GM19238 (cell line): ENCODE data around the gene NUTM2E.
"Not testable (repeated sequence)": the region's sequence is repeated elsewhere in the genome, so short reads cannot be mapped to it uniquely, and the experiment has no call there.

ENCODE experiments used
- DNase-seq: peaks from one replicate; pipeline ENCODE4 v3.0.0; 2011; ENCODE audit warnings: low spot score; ENCODE audit not compliant: insufficient read length

NUTM2E gene, protein sequence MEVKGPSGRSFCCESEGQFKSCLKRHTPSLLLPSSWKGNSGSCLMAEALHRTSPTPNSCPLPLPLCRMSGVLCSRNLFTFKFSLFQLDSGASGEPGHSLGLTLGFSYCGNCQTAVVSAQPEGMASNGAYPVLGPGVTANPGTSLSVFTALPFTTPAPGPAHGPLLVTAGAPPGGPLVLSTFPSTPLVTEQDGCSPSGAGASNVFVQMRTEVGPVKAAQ (N-terminal part only)

DNA sequence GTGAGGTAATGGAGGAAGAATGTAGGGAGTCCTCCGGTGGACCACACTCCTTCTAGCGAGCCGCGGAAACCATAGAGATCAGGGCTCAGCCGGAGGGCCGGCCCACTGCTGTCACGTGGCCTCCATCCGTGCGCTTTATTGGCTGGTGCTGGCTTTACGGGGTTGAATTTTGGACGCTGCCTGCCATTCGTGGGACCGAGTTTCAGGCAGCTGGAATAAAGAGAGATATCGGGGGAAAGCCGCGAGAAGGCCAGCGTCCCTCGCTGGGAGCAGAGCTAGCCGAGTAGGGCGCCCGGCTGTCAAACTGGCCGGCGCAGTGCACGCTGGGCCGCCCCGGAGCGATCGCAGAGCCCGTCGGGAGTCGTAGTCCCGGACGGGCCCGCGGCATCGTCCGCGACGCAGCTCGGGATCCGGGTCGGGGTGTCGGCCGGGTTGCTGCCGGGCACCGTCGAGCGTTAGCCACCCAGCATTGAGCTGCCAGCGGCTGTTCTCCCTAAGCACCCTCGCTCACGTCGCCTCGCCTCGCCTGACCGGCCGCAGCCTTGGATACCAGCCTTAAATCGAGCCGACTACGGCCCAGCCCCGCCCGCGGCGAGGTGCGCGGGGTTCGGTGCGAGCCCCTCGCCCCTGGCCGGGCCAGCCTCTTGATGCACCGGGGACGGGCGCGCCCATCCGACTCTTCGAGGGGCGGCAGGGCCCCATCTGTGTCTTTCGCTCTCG is at the start of gene NUTM2E:
Gene NUTM2E, plus strand, starts transcription at position 244 of the 720 bp plus-strand sequence. CDS start 15,002 bp downstream, outside the sequence.
- peak; percentile 20 for DNase-seq

DNA sequence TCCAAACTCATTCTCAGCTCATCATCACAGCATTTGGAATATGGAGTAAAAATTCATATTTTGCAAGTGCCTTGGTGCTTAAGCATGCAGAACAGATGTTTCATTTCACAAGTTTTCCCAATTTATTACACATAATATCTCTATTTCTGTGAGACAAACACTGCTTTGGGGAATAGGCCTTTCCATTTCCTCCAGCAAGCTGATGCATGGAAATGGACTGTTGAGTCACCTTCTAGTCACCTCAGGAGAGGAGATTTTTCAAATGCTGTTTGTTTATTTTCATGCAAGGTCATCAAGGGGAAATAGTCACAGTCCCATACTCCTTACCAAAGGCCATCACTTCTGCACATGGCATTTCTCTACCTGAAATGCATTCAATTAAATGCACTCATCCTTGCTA is 48.5 kb upstream of the NUTM2E start:
- not testable (repeated sequence) for DNase-seq

DNA sequence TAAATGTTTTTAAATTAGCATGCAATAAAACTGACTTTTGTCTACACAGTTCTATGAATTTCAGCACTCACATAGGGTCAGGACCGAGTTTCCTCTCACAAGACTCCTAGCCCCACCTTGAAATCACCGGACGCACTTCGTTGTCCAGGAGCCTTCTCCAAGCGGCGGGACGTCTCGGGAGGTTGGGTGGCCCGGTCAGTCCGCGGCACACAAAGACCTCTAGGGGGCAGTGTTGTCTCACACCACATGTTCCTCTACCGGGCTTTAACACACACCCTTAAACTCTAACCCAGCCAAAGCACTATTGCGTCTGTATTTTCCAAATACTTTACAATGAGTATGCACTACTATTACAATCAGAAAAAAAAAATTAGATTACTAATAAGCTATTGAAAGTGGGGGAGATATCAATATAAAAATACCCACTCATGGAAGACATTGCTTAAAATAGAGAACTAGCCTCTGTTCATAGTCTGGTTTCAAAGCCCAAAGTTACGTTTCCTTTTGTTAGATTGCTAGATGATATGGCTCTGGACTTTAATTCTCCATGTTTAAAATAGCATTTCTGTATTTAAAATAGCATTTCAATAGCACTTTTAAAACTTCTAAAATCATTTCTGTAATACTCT is 47.1 kb upstream of the NUTM2E start:
- peak; percentile 17 for DNase-seq

DNA sequence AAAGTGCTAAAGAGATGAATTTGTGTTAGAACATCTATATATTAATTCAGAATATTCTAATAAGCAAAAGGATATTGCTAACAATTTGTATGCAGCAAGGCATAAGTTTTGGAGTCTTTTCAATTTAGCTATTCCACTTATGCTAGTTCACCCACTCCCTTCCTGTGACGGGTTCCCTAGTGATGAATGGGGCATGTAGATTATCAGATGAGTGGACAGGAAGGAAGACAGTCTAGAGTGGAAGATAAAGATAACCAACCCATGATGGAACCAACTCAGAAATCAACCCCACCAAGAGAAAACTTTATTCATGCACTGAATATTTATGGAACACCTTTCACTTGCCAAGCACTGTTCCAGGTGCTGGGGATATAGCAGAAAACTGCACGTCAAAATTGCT is 46.5 kb upstream of the NUTM2E start:
- DNase-seq, result not testable (repeated sequence)

DNA sequence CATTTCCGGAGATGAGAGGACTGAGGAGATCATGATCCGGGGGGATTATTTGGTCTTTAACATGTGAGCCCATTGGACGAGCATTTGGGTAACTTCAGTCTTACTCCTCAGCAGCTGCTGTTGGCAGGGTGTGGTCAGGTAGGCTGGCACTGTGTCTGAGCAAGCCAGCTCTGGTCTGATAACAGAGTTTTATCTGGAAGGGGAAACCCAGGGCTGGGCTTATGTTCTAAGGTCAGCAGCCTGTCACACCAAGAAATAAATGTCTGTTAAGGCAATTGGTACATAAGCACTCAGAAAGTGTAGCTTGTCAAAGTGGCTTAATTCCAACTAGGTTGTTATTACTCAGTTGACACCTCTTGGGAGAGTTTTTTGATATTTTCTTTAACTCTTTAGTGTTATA is 45.0 kb upstream of the NUTM2E start:
- DNase-seq, result not testable (repeated sequence)

DNA sequence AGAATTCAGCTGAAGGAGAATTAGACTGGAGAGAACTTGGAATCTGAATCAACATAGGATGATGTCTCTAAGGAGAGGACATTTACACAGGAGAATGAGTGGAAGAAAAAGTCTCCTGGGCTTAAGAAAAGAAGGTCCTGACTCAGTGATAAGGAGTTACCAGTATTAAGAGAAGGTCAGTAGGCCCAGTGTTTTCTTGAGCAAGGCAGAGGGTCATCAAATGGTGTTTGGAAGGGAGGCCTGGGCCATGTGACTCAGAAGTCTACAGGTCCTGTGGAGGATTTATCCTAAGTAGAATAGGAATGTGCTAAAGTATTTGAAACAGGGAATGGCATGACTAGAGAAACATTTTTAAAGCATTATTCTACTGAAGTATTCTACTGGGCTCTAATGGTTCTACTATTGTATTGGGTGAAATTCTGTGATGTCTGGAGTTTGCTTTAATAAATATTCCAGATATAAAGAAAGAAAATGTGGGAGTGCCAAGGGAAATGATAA is 39.0 kb upstream of the NUTM2E start:
- not testable (repeated sequence) for DNase-seq

DNA sequence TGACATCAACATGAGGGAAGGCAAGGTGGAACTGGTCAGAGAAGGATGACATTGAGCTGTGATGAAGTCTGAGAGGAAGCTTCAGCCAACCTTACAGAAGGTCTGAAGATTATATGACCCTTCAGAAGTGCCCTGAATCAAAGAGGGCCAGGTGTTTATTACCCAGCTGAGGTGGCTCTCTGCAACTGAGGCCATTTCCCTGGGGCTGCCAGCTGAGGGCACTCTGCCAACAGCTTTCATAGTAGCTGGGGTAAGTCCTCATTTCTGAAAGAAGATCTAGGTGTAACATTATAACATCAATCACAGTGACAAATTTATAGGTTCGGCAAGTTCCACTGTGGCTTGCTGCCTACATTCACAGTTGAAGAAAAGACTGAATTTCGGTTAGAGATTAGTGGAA is 37.2 kb upstream of the NUTM2E start:
- not testable (repeated sequence) for DNase-seq

DNA sequence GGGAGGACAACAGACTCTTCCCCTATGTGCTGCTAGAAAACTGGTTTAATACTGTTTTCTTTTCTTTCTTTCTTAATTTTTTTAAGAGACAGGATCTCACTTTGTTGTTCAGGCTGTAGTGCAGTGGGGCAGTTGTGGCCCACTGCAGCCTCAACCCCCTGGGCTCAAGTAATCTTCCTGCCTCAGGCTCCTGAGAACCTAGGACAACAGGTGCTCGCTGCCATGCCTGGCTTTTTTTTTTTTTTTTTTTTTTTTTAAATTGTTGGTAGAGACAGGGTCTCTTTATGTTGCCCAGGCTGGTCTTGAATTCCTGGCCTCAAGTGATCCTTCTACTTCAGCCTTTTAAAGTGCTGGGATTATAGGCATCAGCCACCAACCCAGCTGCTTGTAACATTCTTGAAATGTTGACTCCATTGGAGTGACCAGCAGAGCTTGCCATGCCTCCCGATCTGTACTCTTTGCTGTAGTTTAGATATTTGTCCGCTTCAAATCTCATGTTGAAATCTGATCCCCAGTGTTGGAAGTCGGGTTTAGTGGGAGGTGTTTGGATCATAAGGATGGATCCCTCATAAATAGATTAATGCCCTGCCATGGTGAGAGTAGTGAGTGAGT is 34.5 kb upstream of the NUTM2E start:
- DNase-seq, result not testable (repeated sequence)

DNA sequence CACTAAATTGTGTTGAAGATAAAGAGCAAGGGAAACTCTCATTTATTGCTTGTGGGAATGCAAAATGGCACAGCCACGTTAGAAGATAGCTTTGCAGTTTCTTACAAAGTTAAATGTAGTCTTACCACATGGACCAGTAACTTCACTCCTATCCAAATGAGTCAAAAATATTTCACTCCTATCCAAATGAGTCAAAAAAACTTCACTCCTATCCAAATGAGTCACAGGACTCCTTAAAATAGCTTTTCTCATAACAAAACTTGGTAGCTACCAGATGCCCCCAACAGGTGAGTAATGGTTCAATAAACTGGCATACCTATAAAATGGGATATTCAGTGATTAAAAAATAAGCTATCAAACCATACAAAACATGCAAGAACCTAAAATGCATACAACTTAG is 27.2 kb upstream of the NUTM2E start:
- not testable (repeated sequence) for DNase-seq

DNA sequence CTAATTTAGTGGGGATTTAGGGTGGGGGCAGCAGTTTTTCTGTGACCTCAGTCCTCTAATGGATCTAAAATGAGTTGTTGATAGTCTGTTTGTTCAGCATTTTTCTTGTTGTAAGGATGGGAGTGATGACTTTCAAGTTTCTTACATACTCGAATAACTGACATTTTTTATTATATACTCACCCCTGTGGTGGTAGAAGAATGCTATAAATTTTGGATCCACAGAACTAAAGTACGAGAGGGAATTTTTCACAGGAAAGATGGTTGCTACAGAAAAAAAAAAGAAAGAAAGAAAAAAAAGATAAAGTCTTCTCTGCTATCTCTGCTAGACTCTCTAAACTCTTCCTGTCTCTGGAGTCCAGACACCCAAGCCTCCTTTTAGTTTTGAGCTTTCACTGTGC is 20.7 kb upstream of the NUTM2E start:
- not testable (repeated sequence) for DNase-seq

DNA sequence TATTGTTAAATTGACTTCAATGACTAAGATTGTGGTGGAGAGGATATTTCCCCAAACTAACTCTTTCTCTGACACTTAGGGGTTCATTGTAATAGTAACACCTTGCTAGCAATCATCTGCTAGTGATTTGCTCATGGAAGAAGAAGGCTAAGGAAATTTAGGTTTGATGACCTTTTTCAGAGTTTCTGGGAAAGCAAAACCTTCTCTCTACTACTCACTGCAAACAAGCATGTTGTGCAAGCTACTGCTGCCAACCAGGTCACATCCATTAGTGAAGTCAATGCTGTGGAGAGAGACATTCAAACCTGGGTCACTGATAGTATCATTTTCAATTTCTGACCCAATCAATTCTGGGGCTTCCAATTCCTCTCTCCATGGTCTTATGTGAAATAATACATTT is 14.6 kb upstream of the NUTM2E start:
- not testable (repeated sequence) for DNase-seq

DNA sequence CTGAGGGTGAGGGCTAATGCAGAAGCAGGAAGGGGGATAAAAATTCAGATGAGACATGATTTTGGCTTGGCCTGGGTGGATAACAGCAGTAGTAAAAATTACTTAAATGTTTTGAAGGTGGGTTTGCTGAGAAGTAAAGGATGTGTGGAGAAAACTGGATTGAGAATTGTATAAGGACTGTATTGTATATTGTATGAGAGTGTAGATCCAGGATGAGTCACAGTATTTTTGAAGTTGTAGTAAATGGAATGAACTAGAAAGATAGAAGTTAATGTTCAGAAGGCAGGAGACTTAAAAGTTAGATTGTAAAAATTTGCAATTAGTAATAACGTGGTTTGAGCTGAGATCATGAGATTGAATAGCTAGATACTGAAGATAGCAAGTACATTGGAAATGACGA is 10.2 kb upstream of the NUTM2E start:
- not testable (repeated sequence) for DNase-seq

DNA sequence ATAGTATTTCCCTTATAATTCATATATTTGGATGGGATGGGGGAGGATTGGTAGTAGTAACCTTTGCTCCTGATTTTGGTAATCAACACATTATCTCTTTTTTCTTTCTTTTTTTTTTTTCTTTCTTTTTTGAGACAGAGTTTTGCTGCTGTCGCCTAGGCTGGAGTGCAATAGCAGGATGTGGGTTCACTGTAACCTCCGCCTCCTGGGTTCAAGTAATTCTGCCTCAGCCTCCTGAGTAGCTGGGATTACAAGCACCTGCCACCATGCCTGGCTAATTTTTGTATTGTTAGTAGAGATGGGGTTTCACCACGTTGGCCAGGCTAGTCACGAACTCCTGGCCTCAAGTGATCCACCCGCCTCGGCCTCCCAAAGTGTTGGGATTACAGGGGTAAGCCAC is 3.2 kb upstream of the NUTM2E start:
- not testable (repeated sequence) for DNase-seq

DNA sequence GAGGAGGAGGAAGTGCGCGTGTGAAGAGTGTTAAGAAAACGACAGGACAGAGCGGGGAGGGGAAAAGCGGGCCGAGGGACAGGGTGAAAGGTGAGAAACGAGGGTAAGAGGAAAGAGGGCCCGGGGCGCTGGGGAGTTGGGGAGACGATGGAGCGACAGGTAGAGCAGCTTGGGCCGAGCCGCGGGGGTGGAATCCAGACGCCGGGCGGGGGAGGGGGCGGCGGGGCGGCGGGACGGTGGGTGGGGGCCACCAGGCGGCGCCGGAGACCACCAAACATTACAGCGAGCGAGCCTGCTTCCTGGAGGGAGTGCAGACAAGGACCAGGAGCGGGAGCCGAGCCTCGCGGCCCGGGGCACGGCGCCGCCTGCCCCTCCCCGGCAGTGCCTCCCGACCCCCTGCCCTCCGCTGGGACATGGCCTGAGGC is 940 bp upstream of the NUTM2E start:
- not testable (repeated sequence) for DNase-seq

DNA sequence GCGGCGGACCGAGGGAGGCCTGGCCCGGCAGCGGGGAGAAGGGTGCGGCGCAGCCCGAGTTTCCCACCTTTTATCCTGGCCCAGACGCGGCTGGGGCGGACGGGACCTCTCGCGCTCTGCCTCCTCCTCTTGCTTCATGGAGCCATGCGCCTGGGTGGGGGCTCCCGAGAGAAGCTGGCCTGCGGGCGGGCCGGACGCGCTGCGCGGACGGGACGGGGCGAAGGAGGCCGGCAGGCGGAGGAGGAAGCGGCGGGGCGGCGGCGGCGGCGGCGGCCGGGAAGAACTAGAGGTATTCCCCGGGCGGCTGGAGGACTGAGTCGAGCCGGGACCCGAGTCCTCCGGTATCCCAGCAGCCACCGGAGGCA is 426 bp upstream of the NUTM2E start:
- not testable (repeated sequence) for DNase-seq

DNA sequence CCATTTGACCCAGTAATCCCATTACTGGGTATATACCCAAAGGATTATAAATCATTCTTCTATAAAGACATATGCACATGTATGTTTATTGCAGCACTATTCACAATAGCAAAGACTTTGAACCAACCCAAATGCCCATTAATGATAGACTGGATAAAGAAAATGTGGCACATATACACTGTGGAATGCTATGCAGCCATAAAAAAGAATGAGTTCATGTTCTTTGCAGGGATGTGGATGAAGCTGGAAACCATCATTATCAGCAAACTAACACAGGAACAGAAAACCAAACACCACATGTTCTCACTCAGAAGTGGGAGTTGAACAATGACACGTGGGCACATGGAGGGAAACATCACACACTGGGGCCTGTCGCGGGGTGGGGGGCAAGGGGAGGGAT is 7.3 kb downstream of the NUTM2E start:
- DNase-seq, result not testable (repeated sequence)

DNA sequence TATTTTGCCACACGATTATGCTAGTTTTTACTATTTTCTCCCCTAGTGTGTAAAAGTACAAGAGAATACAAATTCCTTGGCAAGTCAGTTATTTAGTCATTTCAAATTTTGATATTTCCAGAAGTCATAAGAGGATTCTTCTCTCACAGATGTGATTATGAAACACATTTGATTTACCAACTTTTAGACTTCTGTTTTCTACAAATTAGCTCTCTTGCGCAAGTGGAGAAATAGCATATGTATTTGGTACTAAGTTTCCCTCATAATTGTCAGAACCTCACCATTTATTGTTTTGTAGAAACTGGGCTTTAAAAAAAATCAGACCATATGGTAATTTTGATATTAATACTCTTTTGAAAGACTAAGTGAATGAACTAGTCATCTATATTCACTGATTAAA is 9.4 kb downstream of the NUTM2E start:
- DNase-seq, result not testable (repeated sequence)

DNA sequence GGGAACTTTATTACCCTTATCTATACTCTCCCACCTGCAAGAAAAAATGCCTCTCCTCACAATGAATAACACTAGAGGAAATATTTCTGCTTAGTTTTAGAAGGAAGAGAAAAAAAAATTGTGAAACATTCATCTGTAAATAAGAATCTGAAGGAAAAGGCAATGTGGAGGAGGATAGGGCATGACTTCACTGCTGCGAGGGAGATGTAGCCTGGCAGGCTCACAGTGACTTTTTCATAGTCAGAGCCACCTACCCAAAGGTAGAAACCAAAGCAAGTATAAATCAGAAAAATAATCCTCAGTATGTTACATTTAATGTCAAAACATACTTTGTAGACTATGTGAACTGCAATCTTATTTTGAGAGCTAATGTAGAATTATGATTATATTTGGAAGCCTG is 10.4 kb downstream of the NUTM2E start:
- DNase-seq, result not testable (repeated sequence)

DNA sequence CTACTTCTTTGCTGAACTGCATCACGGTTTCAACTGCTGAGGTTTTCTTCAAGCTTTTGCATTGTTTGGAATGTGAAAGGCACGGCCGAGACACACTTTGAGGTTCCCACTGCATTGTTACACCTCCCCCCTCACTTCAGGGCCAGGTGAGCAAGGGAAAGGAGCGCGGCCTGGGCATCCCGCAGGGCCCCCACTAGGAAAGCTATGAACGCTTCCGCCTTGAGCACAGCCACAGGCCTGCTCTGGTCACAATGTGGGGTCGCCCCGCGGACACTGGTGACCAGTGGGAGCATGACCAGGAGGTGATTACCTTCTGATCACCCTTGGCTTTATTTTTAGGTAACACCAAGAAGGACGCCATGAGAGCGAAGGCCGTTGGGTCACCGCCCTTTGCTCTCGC is 11.9 kb downstream of the NUTM2E start:
- not testable (repeated sequence) for DNase-seq

DNA sequence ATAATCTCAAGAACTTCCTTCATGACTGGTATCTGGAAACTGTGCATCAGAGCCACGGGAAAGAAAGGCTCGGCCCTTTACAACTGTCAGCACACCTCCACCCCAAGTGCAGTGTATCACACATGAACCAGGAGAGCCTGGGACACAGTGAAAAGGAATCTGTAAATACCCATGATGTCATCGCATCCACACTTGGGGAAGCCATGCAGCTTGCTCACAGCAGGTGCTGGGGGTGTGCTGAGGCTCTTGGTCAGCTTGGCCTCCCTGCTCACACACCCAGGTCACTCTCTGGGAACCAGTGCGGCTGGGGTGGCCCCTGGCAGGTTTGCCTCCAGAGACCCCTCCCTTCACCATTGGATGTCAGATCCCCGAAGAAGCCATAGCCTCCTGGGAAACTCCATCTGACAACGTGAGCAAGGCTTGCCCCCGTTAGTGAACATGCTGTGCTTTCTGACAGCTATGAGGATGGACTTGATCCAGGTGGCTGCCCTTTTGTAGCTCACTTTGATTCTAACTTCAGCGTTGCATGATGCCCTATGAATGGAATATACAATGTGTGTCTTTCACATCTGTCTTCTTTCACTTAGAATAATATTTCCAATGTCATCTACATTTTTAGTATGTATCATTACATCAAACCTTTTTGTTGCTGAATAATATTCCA is 26.8 kb downstream of the NUTM2E start:
- not testable (repeated sequence) for DNase-seq

DNA sequence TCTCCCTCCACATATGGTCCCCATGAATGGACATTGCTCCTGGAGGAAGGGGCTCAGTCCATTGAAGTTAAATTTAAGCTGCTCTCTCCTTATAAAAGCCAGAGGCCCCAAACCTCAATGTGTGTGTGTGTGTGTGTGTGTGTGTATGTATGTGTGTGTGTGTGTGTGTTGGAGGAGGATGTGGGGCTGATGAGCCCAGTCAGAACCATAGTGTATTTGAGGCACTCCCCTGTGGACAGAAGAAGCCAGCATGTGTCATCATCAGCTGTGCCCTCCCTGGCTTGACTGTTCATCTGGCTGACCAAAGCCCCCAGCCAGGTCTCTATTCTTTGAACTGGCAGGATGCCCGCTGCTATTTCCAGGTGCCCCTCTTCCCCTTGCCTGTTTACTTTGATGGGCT is 35.7 kb downstream of the NUTM2E start:
- DNase-seq, result not testable (repeated sequence)
